COLO668 (cell line): Measurements from ENCODE around the gene DNAL1.

ENCODE experiments used
- DNase-seq: peaks from one replicate; lab custom pipeline; 2025; ENCODE audit not compliant: unreplicated experiment; lab: John Stamatoyannopoulos, UW

Gene DNAL1

GRCh38 chr14:73741876-73742519 lies 97.2 kb downstream of the DNAL1 start:
- no peak for DNase-seq

- no peak for DNase-seq
Observed at GRCh38 chr14:73742520-73743238, 97.9 kb downstream of the DNAL1 start.

DNA sequence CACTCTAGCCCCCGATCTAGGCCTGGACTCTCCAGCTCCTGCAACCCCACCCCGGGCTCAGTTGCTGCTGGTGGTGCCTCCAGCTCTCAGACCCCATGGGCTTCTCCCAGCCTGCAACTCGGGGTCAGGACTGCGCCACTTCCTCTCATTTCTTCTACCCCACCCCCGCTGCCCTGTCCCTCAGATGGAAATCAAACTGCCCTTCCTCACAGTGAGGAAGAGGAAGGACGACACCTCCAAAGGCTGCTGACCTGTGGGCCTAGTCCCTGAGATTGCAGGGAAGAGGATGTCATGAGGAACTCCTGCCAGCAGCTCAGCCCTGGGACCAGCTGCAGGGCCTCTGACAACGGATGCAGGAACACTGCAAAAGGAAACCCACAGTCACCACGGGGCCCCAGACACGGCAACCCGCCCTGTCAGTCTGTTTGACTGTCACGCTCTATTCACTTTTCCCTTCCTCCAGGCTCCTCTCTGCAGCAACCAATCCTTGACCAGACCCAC lies 98.7 kb downstream of the DNAL1 start:
- peak; percentile 53 for DNase-seq

DNA sequence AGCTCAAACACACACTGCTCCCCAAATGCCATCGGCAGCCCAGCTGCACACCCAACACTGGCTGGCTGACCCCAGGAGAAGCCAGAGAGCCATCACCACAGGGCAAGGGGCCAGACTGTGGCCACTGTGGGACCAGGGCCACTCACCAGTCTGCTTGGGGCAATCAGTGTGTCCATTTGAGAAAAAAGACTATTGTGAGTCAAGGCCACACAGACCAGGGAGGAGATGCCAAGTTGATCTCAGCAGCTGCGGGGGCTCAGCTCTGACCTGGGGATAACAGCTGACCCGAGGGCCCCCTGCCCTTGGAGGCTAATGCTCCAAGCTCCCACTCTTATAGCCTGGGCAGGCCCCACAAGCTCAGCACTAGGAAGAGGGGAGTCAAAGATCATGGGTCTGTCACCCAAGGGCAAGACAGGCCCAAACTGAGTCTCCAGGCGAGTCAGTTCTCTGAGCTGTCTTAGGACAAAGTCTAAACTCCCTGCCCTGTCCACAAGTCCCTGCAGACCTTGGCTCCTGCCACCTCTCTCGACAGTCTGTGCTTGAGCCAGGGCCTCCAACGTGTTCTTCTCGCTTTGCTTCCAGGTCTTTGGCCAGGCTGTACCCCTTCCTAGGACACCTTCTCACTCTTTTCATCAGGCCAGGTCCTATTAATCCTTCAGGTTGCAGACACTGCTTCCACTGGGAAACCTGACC lies 99.5 kb downstream of the DNAL1 start:
- DNase-seq = no peak

DNA sequence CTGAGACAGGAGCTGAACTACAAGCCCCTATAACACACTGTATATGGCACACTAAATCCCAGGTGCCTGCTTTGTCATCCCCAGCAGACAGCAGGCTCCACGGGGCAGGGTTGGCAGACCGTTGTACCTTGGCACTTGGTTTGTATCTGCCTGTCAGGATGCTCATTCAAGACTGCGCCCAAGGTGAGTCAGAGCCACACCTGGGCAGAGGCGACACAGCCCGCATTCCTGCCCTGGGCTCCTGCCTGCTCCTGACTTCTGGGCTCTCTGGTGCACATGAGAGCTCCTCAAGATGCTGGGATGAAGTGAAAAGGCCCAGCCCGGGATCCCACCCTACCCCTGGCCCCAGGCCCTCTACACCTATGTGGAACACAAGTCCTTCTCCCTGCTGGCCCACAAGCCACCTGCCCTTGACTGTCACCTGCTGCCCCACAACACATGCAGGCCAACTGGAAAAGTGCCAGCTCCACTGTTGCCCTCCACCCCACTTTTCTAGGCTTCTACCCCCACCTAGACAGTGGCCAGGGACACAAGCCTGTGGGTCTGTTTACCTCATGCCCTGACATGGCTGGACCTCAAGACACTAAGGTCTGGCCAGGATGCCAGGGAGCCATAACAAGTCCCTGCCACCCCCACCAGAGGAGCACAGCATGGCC lies 100.2 kb downstream of the DNAL1 start:
- DNase-seq = peak; percentile 45

GRCh38 chr14:73745571-73746519 lies 101.1 kb downstream of the DNAL1 start:
- no peak for DNase-seq

DNA sequence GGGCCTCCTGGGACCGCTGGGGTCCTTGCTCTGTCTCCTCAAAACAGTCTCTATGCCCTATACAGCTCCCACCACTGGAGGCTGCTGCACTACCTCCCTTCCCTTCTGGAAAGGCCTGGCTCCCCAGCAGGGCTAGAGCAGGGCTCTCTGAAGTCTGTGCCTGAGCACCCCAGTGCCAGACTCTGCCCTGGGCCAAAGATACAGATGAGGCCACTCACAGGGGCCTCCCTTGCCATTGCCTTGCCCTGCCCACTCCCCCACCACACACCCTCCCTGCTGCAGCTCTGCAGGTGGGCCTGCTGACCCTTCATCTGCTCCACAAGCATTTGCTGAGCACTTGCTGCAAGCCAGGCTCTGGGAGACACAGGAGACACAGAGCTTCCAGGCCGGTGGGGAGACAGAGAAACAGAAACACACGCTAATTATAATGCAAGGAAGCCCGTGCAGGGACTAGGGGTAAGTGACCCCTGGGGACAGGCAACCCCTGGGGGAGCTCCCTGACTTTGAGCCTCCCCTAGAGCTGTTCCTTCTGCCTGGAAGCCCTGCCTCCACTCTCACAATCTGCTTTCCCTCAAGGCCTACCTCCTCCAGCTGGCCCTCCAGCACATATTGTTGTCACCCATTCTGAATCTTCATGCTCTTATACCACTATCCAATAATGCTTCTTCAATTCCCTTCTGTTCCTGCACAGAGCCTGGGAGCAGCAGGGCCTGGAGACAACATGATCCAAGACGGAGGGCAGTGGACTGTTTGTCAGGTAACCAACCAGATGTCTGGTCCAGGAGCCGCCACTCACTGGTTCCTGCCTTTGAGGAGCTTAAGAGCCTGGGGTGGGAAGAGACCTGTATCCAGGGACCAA lies 102.0 kb downstream of the DNAL1 start:
- no peak for DNase-seq

DNA sequence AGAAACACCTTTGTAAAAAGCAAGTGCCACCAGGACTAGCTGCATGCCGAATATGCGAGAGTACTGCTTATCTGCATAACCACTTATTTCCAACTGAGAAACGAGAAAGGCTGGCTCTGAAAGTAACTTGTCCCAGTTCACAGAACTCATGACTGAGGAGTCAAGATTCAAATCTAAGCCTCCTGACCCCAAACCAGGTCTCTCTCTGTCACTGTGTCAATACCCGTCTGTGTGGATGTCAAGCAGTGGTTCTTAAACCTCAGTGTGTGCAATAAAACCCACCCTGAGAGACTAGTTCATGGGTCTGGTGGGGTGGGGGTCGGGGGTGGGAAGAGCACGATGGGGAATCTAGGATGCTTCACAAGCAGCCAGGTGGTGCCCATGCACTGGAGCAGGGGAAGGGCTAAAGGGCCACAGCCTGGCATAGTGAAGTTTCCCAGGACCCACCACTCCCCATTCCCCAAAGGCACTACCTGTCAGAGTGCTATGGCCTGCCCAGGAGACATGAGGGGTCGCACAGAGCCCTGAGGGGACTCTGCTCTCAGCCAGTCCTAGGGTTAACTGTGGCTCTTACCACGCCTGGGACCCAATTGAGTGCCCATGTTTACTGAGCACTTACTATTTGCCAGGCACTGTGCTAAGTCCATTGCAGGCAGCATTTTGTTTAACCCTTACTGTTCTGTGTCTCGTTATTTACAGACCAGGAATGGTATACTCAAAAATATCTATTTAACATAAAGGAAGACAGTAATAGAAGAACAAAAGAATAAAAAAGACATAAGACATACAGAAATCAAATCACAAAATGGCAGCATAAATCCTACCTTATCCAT lies 102.8 kb downstream of the DNAL1 start:
- DNase-seq = no peak

GRCh38 chr14:73748858-73749357 lies 104.1 kb downstream of the DNAL1 start:
- DNase-seq = no peak

GRCh38 chr14:73749706-73750530 lies 105.1 kb downstream of the DNAL1 start:
- no peak for DNase-seq

DNA sequence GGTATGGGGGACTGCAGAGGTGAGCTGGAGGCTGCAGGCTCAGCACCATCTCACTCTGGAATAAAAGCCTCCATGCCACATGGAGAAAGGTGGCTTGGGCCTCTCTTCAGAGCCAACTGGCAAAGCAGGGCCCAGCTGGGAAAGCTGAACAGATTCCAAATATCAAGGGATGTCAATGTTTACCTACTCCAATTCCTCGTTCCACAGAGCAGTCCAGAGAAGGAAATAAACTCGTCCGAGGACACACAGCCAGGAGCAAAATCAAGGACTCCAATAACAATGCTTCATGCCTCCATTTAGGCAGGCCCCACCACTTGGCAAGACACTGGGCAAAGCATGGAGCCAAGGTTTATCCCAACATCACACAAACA lies 105.7 kb downstream of the DNAL1 start:
- no peak for DNase-seq

GRCh38 chr14:73751157-73751691 lies 106.4 kb downstream of the DNAL1 start:
- no peak for DNase-seq

- peak; percentile 50 for DNase-seq
Observed at GRCh38 chr14:73752297-73752992, 107.7 kb downstream of the DNAL1 start.
